GM23338 (cell line): ENCODE data around the gene CD46. TPM values are rescaled to one million over a fixed set of nuclear protein-coding genes. Genes with fewer than 3 reads are reported as not detected.

Source experiments
- ATAC-seq: fragments of 200-7000 bp; cut with Tn5 transposase; 3 replicates; pipeline ENCODE4 v1.9.1; 2020
- DNase-seq: peaks from one replicate; pipeline ENCODE4 v3.0.0-alpha.2; 2015; ENCODE audit warnings: low spot score
- H2AFZ ChIP-seq: fragments of 200-600 bp; sonication (generic); 2 replicates; pipeline ENCODE4 v1.8.0; 2016; ENCODE audit warnings: antibody characterized with exemption, mild to moderate bottlenecking, moderate library complexity
- H3F3A ChIP-seq: fragments of 200-600 bp; sonication (generic); replicated peaks from 2 replicates; pipeline ENCODE4 v1.8.0; 2017; ENCODE audit warnings: antibody characterized with exemption, mixed run types, low read depth
- H3K27ac ChIP-seq: fragments of 200-600 bp; sonication (generic); 2 replicates; pipeline ENCODE4 v1.6.1; 2016; ENCODE audit warnings: low read depth
- H3K27me3 ChIP-seq: fragments of 200-600 bp; sonication (generic); 2 replicates; pipeline ENCODE4 v1.8.0; 2016; ENCODE audit warnings: mild to moderate bottlenecking, mixed run types, moderate library complexity; ENCODE audit not compliant: insufficient read depth
- H3K36me3 ChIP-seq: fragments of 200-600 bp; sonication (generic); 2 replicates; pipeline ENCODE4 v1.8.0; 2016; ENCODE audit warnings: mild to moderate bottlenecking; ENCODE audit not compliant: insufficient read depth
- H3K4me1 ChIP-seq: fragments of 200-600 bp; sonication (generic); 2 replicates; pipeline ENCODE4 v1.8.0; 2016; ENCODE audit warnings: mild to moderate bottlenecking, moderate library complexity; ENCODE audit not compliant: insufficient read depth
- H3K4me2 ChIP-seq: fragments of 200-600 bp; sonication (generic); 2 replicates; pipeline ENCODE4 v1.7.1; 2017; ENCODE audit warnings: mixed run types
- H3K4me3 ChIP-seq: fragments of 200-600 bp; sonication (generic); 2 replicates; pipeline ENCODE4 v1.6.1; 2016; ENCODE audit warnings: mixed run types
- H3K79me2 ChIP-seq: fragments of 200-600 bp; sonication (generic); replicated peaks from 2 replicates; pipeline ENCODE4 v1.8.0; 2017; ENCODE audit warnings: mild to moderate bottlenecking; ENCODE audit not compliant: insufficient read depth
- H3K9me2 ChIP-seq: fragments of 200-600 bp; sonication (generic); 2 replicates; pipeline ENCODE4 v1.8.0; 2017; ENCODE audit not compliant: insufficient read depth
- H4K20me1 ChIP-seq: fragments of 200-600 bp; sonication (generic); replicated peaks from 2 replicates; pipeline ENCODE4 v1.8.0; 2017; ENCODE audit warnings: mild to moderate bottlenecking; ENCODE audit not compliant: insufficient read depth
- H3K27ac Mint-ChIP-seq: 2 replicates; pipeline ENCODE4 v1.8.0; 2020; ENCODE audit warnings: inconsistent platforms, mild to moderate bottlenecking, moderate library complexity, mixed read lengths
- H3K27me3 Mint-ChIP-seq: 3 replicates; pipeline ENCODE4 v1.8.0; 2022; ENCODE audit warnings: low read depth, mild to moderate bottlenecking, moderate library complexity, mixed read lengths, inconsistent platforms; ENCODE audit not compliant: insufficient read depth, poor library complexity
- H3K36me3 Mint-ChIP-seq: 3 replicates; pipeline ENCODE4 v1.8.0; 2021; ENCODE audit warnings: low read depth, mild to moderate bottlenecking, inconsistent platforms, moderate library complexity, mixed read lengths
- H3K4me1 Mint-ChIP-seq: 3 replicates; pipeline ENCODE4 v1.8.0; 2020; ENCODE audit warnings: mild to moderate bottlenecking, inconsistent platforms, mixed read lengths
- H3K4me3 Mint-ChIP-seq: 3 replicates; pipeline ENCODE4 v1.8.0; 2021; ENCODE audit warnings: moderate library complexity, mild to moderate bottlenecking, inconsistent platforms, mixed read lengths
- H3K9me3 Mint-ChIP-seq: 3 replicates; pipeline ENCODE4 v1.8.0; 2020; ENCODE audit warnings: moderate library complexity, mild to moderate bottlenecking, inconsistent platforms, mixed read lengths
- CREB1 ChIP-seq: fragments of 250-450 bp; sonication (Bioruptor Pico); IDR thresholded peaks from 2 replicates; pipeline ENCODE4 v1.5.0; 2020; ENCODE audit warnings: low read depth, mild to moderate bottlenecking, moderate library complexity
- CTCF ChIP-seq, 2 experiments: fragments of 200-600 bp in 1 of 2; sonication (generic) in 1 of 2; conservative IDR thresholded peaks; 2 replicates each; pipeline versions ENCODE4 v1.5.1 to v1.6.1; 2016 to 2017; ENCODE audit warnings: antibody characterized with exemption in 2 of 2, low read depth in 2 of 2, mild to moderate bottlenecking in 2 of 2, moderate library complexity in 1 of 2
- JUNB ChIP-seq: IDR thresholded peaks from one replicate; pipeline ENCODE4 v1.6.1; 2016; ENCODE audit warnings: antibody characterized with exemption; ENCODE audit not compliant: unreplicated experiment
- NANOG ChIP-seq: IDR thresholded peaks from 2 replicates; pipeline ENCODE4 v1.6.1; 2016; ENCODE audit warnings: antibody characterized with exemption, borderline replicate concordance
- ZNF331 ChIP-seq: fragments of 250-450 bp; sonication (Bioruptor Pico); IDR thresholded peaks from 2 replicates; pipeline ENCODE4 v1.5.0; 2020; ENCODE audit warnings: low read depth, mild to moderate bottlenecking, moderate library complexity
- ZNF462 ChIP-seq: fragments of 250-450 bp; sonication (Bioruptor Pico); IDR thresholded peaks from 2 replicates; pipeline ENCODE4 v1.5.0; 2020; ENCODE audit warnings: mild to moderate bottlenecking, moderate library complexity
- polyA plus RNA-seq: library from polyadenylated mRNA; unstranded; fragments of >200 nt; fragmentation: Nextera tagmentation; extraction: Ambion mirVana; gene quantifications from 2 replicates; pipeline ENCODE4 v1.2.1, GENCODE V29; 2016
- total RNA-seq: library from RNA; depleted of rRNA; stranded (reverse); fragments of >200 nt; shearing (Covaris generic); gene quantifications from 2 replicates; pipeline ENCODE4 v1.2.3, GENCODE V29; 2014

The CD46 gene
- total and polyA plus RNA-seq, 2 experiments from 2014 or later = 199 to 209 TPM

GRCh38 chr1:207815466-207815865 is 63.6 kb downstream of the CD46 start:
- Mint-ChIP-seq H3K27me3 (peaks cover 12% of the 10 kb centered on the region), H3K4me3 (no peak overlapping the region)
- H3K4me3 ChIP-seq = no peak overlapping the region

More at GRCh38 chr1:207815466-207815865, 63.6 kb downstream of the CD46 start:
- H3K9me3 Mint-ChIP-seq = no peaks in the 10 kb centered on the region
- no peak for TF ChIP-seq CTCF (conservative IDR thresholded peaks at IDR 0.05; ENCODE audit: low read depth in 2 of 2)
- TF ChIP-seq ZNF462 = no peak
- TF ChIP-seq CREB1 (CRISPR knock-in tag) = no peak
- no peak for TF ChIP-seq ZNF331 (CRISPR knock-in tag)
- no peak for TF ChIP-seq NANOG
- TF ChIP-seq JUNB = no peak
- Histone ChIP-seq H2AFZ (no peak overlapping the region), H4K20me1 (no peaks in the 10 kb centered on the region), H3K9me2 (no peaks in the 10 kb centered on the region), H3K27ac (no peak overlapping the region), H3F3A (no peaks in the 10 kb centered on the region), H3K79me2 (no peaks in the 10 kb centered on the region), H3K4me2 (no peak overlapping the region), H3K36me3 (no peaks in the 10 kb centered on the region), H3K4me1 (no peaks in the 10 kb centered on the region), H3K27me3 (no peaks in the 10 kb centered on the region)
- H3K27ac Mint-ChIP-seq = no peak overlapping the region
- DNase-seq (no peak), ATAC-seq (no peak)
- H3K4me1 Mint-ChIP-seq = peaks cover 6% of the 10 kb centered on the region; the same call in 1 of the 3 replicates
- no peaks in the 10 kb centered on the region; the same call in 2 of the 3 replicates for H3K36me3 Mint-ChIP-seq
